AG09309 (cell line): ENCODE data around the gene LILRA5.

ENCODE experiments used
- DNase-seq: peaks from one replicate; pipeline ENCODE4 v3.0.0-alpha.2; 2010; ENCODE audit warnings: low read depth
- H3K4me3 ChIP-seq: 2 replicates; pipeline ENCODE4 v1.5.1; 2011; ENCODE audit warnings: mild to moderate bottlenecking, low read depth, low read length, moderate library complexity; ENCODE audit not compliant: control insufficient read depth
- CTCF ChIP-seq: IDR thresholded peaks from 2 replicates; pipeline ENCODE4 v1.5.1; 2011; ENCODE audit warnings: mild to moderate bottlenecking, low read depth, low read length, inconsistent platforms; ENCODE audit not compliant: insufficient read depth, control insufficient read depth; ENCODE audit errors: missing control alignments

Gene LILRA5

GRCh38 chr19:54312011-54312410 lies 955 bp downstream of the LILRA5 start:
- no peak for DNase-seq

GRCh38 chr19:54311486-54311885 lies 1.5 kb downstream of the LILRA5 start:
- H3K4me3 ChIP-seq: no peak overlapping the region
- no peak for TF ChIP-seq CTCF
- DNase-seq: no peak

More at GRCh38 chr19:54312011-54312410, 955 bp downstream of the LILRA5 start:
- no peak overlapping the region for H3K4me3 ChIP-seq
- no peak for TF ChIP-seq CTCF

GRCh38 chr19:54310543-54310942 lies 2.4 kb downstream of the LILRA5 start:
- no peak overlapping the region for H3K4me3 ChIP-seq
- no peak for TF ChIP-seq CTCF
- DNase-seq: no peak

GRCh38 chr19:54309811-54310210 lies 3.2 kb downstream of the LILRA5 start:
- TF ChIP-seq CTCF: no peak
- no peak for DNase-seq

GRCh38 chr19:54307389-54308020 lies 5.5 kb downstream of the LILRA5 start:
- TF ChIP-seq CTCF: no peak
- no peak for DNase-seq
- no peak overlapping the region for H3K4me3 ChIP-seq

More at GRCh38 chr19:54309811-54310210, 3.2 kb downstream of the LILRA5 start:
- no peak overlapping the region for H3K4me3 ChIP-seq

- no peak for DNase-seq
- H3K4me3 ChIP-seq: no peak overlapping the region
- TF ChIP-seq CTCF: no peak
Measured at GRCh38 chr19:54305141-54305540, 7.8 kb downstream of the LILRA5 start.
